Adipocyte (in vitro differentiated cells): ENCODE data around the gene TMEM178A.
"Not testable (repeated sequence)": the region's sequence is repeated elsewhere in the genome, so short reads cannot be mapped to it uniquely, and the experiment has no call there.

Source experiments
- DNase-seq: peaks from one replicate; pipeline ENCODE4 v3.0.0-alpha.2; 2015; ENCODE audit warnings: low read depth
- H3K27me3 ChIP-seq: replicated peaks from 2 replicates; pipeline ENCODE4 v1.7.0; 2013; ENCODE audit warnings: mild to moderate bottlenecking, low read length, moderate library complexity; ENCODE audit not compliant: control insufficient read depth, insufficient read depth
- H3K36me3 ChIP-seq: 2 replicates; pipeline ENCODE4 v1.7.0; 2013; ENCODE audit warnings: low read length, mild to moderate bottlenecking, moderate library complexity; ENCODE audit not compliant: control insufficient read depth, insufficient read depth, severe bottlenecking
- H3K4me1 ChIP-seq: 2 replicates; pipeline ENCODE4 v1.7.0; 2013; ENCODE audit warnings: mild to moderate bottlenecking, low read length, moderate library complexity; ENCODE audit not compliant: control insufficient read depth, insufficient read depth
- H3K4me3 ChIP-seq: 2 replicates; pipeline ENCODE4 v1.7.0; 2013; ENCODE audit warnings: mild to moderate bottlenecking, low read length, moderate library complexity
- H3K9ac ChIP-seq: 2 replicates; pipeline ENCODE4 v1.7.0; 2013; ENCODE audit warnings: mild to moderate bottlenecking, low read length, moderate library complexity
- H3K9me3 ChIP-seq: 2 replicates; pipeline ENCODE4 v1.7.0; 2013; ENCODE audit warnings: mild to moderate bottlenecking, low read length, moderate library complexity; ENCODE audit not compliant: control insufficient read depth

Gene TMEM178A

GRCh38 chr2:39647104-39647765 lies 18.5 kb upstream of the TMEM178A start:
- H3K9ac ChIP-seq, result no peak overlapping the region
- peaks cover 2% of the 10 kb centered on the region for H3K27me3 ChIP-seq
- peaks cover 5% of the 10 kb centered on the region for H3K4me1 ChIP-seq
- no peak for DNase-seq
- no peaks in the 10 kb centered on the region for H3K36me3 ChIP-seq
- no peaks in the 10 kb centered on the region for H3K9me3 ChIP-seq
- no peak overlapping the region for H3K4me3 ChIP-seq

- H3K4me3 ChIP-seq, result no peak overlapping the region
- no peaks in the 10 kb centered on the region for H3K4me1 ChIP-seq
- H3K27me3 ChIP-seq, result peaks cover 7% of the 10 kb centered on the region
- DNase-seq, result no peak
- H3K36me3 ChIP-seq, result no peaks in the 10 kb centered on the region
- H3K9ac ChIP-seq, result no peak overlapping the region
- peaks cover 3% of the 10 kb centered on the region for H3K9me3 ChIP-seq
Measured at GRCh38 chr2:39648580-39648979, 17.1 kb upstream of the TMEM178A start.

- Histone ChIP-seq H3K9me3 (peaks cover 3% of the 10 kb centered on the region), H3K4me1 (no peaks in the 10 kb centered on the region), H3K9ac (no peak overlapping the region), H3K4me3 (no peak overlapping the region), H3K36me3 (no peaks in the 10 kb centered on the region), H3K27me3 (peaks cover 10% of the 10 kb centered on the region)
- no peak for DNase-seq
Measured at GRCh38 chr2:39649511-39649910, 16.2 kb upstream of the TMEM178A start.

GRCh38 chr2:39650468-39650867 lies 15.2 kb upstream of the TMEM178A start:
- Histone ChIP-seq H3K4me3 (no peak overlapping the region), H3K9me3 (peaks cover 3% of the 10 kb centered on the region), H3K9ac (no peak overlapping the region), H3K36me3 (no peaks in the 10 kb centered on the region), H3K27me3 (peaks cover 10% of the 10 kb centered on the region), H3K4me1 (no peaks in the 10 kb centered on the region)
- no peak for DNase-seq

GRCh38 chr2:39656215-39656614 lies 9.5 kb upstream of the TMEM178A start:
- not testable (repeated sequence) for H3K9me3 ChIP-seq, H3K36me3 ChIP-seq, H3K4me3 ChIP-seq, H3K27me3 ChIP-seq, DNase-seq, H3K4me1 ChIP-seq, H3K9ac ChIP-seq

GRCh38 chr2:39657287-39657937 lies 8.3 kb upstream of the TMEM178A start:
- H3K4me3 ChIP-seq, result no peak overlapping the region
- H3K9ac ChIP-seq, result no peak overlapping the region
- peaks cover 3% of the 10 kb centered on the region for H3K9me3 ChIP-seq
- H3K36me3 ChIP-seq, result no peaks in the 10 kb centered on the region
- H3K4me1 ChIP-seq, result peaks cover 6% of the 10 kb centered on the region
- H3K27me3 ChIP-seq, result peaks cover 8% of the 10 kb centered on the region
- DNase-seq, result no peak

GRCh38 chr2:39658371-39658770 lies 7.3 kb upstream of the TMEM178A start:
- Histone ChIP-seq H3K9me3 (no peaks in the 10 kb centered on the region), H3K36me3 (no peaks in the 10 kb centered on the region), H3K4me3 (no peak overlapping the region), H3K4me1 (peaks cover 6% of the 10 kb centered on the region), H3K27me3 (peaks cover 5% of the 10 kb centered on the region), H3K9ac (no peak overlapping the region)
- no peak for DNase-seq

- H3K4me3 ChIP-seq, result no peak overlapping the region
- no peaks in the 10 kb centered on the region for H3K27me3 ChIP-seq
- no peaks in the 10 kb centered on the region for H3K9me3 ChIP-seq
- H3K9ac ChIP-seq, result no peak overlapping the region
- H3K36me3 ChIP-seq, result no peaks in the 10 kb centered on the region
- peaks cover 6% of the 10 kb centered on the region for H3K4me1 ChIP-seq
- no peak for DNase-seq
Measured at GRCh38 chr2:39659765-39660611, 5.7 kb upstream of the TMEM178A start.

GRCh38 chr2:39660612-39661236 lies 5.0 kb upstream of the TMEM178A start:
- no peaks in the 10 kb centered on the region for H3K9me3 ChIP-seq
- peaks cover 6% of the 10 kb centered on the region for H3K4me1 ChIP-seq
- H3K9ac ChIP-seq, result no peak overlapping the region
- H3K4me3 ChIP-seq, result no peak overlapping the region
- H3K36me3 ChIP-seq, result no peaks in the 10 kb centered on the region
- no peaks in the 10 kb centered on the region for H3K27me3 ChIP-seq
- no peak for DNase-seq

GRCh38 chr2:39661826-39662225 lies 3.9 kb upstream of the TMEM178A start:
- Histone ChIP-seq H3K4me3 (no peak overlapping the region), H3K36me3 (no peaks in the 10 kb centered on the region), H3K27me3 (peaks cover 9% of the 10 kb centered on the region), H3K4me1 (peaks cover 11% of the 10 kb centered on the region), H3K9ac (no peak overlapping the region), H3K9me3 (no peaks in the 10 kb centered on the region)
- DNase-seq, result peak; percentile 7
